Choroid plexus epithelial cell (primary cell): ENCODE data around the gene CAAP1.
A peak's percentile ranks its signal among the peaks of the same experiment; 100 is the strongest.

Experiments
- DNase-seq: peaks from one replicate; pipeline ENCODE4 v3.0.0-alpha.2; 2010; ENCODE audit warnings: low read depth
- H3K4me3 ChIP-seq: 2 replicates; pipeline ENCODE4 v1.5.1; 2011; ENCODE audit warnings: low read depth, mild to moderate bottlenecking, control low read depth, low read length, moderate library complexity
- CTCF ChIP-seq: conservative IDR thresholded peaks from 2 replicates; pipeline ENCODE4 v1.5.1; 2011; ENCODE audit warnings: low read depth, mild to moderate bottlenecking, control low read depth, inconsistent platforms, low read length, moderate library complexity

Gene CAAP1

DNA sequence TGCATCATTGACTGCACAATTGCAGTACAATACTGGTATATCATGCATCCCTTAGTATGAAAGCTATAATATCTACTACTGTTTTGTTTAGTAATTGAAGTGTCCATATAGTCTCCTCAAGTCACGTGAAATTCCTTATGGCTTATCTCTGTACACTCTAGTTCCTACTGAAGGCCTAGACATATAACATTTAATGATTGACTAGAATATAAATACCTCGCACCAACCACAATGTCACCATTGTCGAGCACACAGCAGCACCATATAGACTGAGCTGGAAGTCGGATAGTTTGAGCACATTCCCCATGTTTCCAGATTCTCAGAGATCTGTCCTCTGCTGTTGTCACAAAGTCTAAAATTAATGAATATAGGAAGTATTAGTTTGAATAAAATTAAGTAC lies 33.0 kb upstream of the CAAP1 start:
- no peak for TF ChIP-seq CTCF
- DNase-seq, result no peak
- no peak overlapping the region for H3K4me3 ChIP-seq

DNA sequence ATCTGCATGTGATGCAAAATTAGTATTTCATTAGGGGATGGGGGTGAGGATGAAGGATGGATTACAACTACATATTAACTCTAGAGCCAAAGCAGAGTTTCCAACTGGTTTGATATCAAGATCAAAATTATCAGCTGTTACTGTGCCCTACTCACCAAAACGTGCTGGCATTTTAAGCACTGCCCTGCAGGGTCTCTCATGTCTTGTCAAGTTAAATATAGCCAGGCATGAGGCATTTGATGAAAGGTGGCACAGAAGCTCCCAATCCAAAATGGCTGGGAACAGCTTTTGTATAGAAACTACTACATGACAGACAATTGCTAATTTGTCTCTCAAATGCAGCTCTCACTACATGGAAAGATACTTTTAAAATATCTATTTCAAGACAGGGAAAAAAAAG lies 27.1 kb upstream of the CAAP1 start:
- no peak for DNase-seq
- H3K4me3 ChIP-seq, result no peak overlapping the region
- no peak for TF ChIP-seq CTCF

GRCh38 chr9:26913138-26913668 lies 20.6 kb upstream of the CAAP1 start:
- TF ChIP-seq CTCF, result no peak
- DNase-seq, result no peak
- no peak overlapping the region for H3K4me3 ChIP-seq

- TF ChIP-seq CTCF, result no peak
- H3K4me3 ChIP-seq, result no peak overlapping the region
- no peak for DNase-seq
These were observed 12.1 kb upstream of the CAAP1 start for GRCh38 chr9:26904671-26905070.

- no peak overlapping the region for H3K4me3 ChIP-seq
- TF ChIP-seq CTCF, result no peak
- no peak for DNase-seq
These were observed 11.5 kb upstream of the CAAP1 start for GRCh38 chr9:26904070-26904469.

DNA sequence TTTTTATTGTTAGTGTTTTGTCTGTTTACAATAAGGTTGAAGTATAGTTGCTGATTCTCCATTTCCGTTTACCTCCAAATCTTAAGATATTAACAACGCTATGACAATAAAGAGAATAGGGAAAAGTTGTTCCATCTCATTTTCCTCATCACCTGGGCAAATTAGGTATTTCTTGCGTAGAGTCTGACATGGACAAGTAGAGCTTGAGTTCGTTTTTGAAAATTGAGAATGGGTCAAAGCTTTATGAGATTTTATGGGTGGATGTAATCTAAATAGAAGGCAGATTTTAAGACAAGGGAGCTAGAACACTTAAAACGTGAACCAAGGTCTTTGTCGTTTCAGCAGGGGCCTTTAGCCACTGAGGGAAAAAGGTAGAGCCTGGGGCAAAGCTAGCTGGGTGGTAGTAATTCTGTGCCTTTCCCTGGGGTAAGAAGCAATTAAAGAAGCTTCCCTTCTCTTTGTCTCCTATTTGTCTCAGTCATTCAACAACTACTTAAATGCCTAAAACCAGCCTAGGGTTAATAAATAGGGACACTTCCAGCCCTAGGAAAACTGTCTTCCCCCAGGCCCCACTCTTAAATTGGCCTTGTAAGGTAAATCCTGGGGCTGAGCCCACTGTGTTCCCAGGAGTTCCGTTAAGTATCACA lies 551 bp upstream of the CAAP1 start:
- no peak for DNase-seq
- no peak for TF ChIP-seq CTCF
- peak overlapping the region; percentile 100 for H3K4me3 ChIP-seq

- TF ChIP-seq CTCF, result no peak
- peak overlapping the region; percentile 100 for H3K4me3 ChIP-seq
- no peak for DNase-seq
These were observed 876 bp downstream of the CAAP1 start for GRCh38 chr9:26891726-26892125.
